Keratinocyte (primary cell): Measurements from ENCODE around the gene TWF1. TPM values are rescaled to one million over a fixed set of nuclear protein-coding genes. Genes with fewer than 3 reads are reported as not detected.

ENCODE experiments used
- DNase-seq: peaks from one replicate; pipeline ENCODE4 v3.0.0-alpha.2; 2011; ENCODE audit warnings: low read depth, missing footprints, low spot score
- FAIRE-seq: peaks from 2 replicates; lab custom pipeline; 2011; peaks lifted over from hg19 to GRCh38; lab: Jason Lieb, UNC
- H2AFZ ChIP-seq: 2 replicates; pipeline ENCODE4 v1.6.0; 2012; ENCODE audit warnings: low read length, control low read depth, inconsistent platforms; ENCODE audit not compliant: control insufficient read depth
- H3K27ac ChIP-seq: 2 replicates; pipeline ENCODE4 v1.5.1; 2011; ENCODE audit warnings: low read length; ENCODE audit not compliant: control insufficient read depth, insufficient read depth
- H3K27me3 ChIP-seq: 3 replicates; pipeline ENCODE4 v1.6.0; 2011; ENCODE audit warnings: low read length; ENCODE audit not compliant: control insufficient read depth, insufficient read depth; ENCODE audit errors: extremely low read depth
- H3K36me3 ChIP-seq, 2 experiments: 2 replicates in 1 of 2; 3 replicates in 1 of 2; pipeline ENCODE4 v1.5.1; 2011; ENCODE audit warnings: low read length in 2 of 2, mild to moderate bottlenecking in 1 of 2; ENCODE audit not compliant: control insufficient read depth in 2 of 2, insufficient read depth in 2 of 2; ENCODE audit errors: extremely low read depth in 1 of 2
- H3K4me1 ChIP-seq: 3 replicates; pipeline ENCODE4 v1.5.1; 2011; ENCODE audit warnings: low read length; ENCODE audit not compliant: control insufficient read depth, insufficient read depth; ENCODE audit errors: extremely low read depth
- H3K4me2 ChIP-seq: 3 replicates; pipeline ENCODE4 v1.6.0; 2011; ENCODE audit warnings: low read depth, low read length; ENCODE audit not compliant: control insufficient read depth, insufficient read depth; ENCODE audit errors: extremely low read depth
- H3K4me3 ChIP-seq, 3 experiments: fragments of 200-600 bp in 1 of 3; sonication (generic) in 1 of 3; 2 replicates in 2 of 3; 3 replicates in 1 of 3; pipeline ENCODE4 v1.5.1; 2011 to 2016; ENCODE audit warnings: low read length in 3 of 3, mild to moderate bottlenecking in 3 of 3, control low read depth in 2 of 3, inconsistent platforms in 1 of 3, low read depth in 1 of 3, mixed read lengths in 1 of 3, mixed run types in 1 of 3, moderate library complexity in 1 of 3; ENCODE audit not compliant: control insufficient read depth in 2 of 3, insufficient read depth in 2 of 3; ENCODE audit errors: extremely low read depth in 1 of 3
- H3K79me2 ChIP-seq: 2 replicates; pipeline ENCODE4 v1.6.0; 2012; ENCODE audit warnings: low read length; ENCODE audit not compliant: control insufficient read depth, insufficient read depth
- H3K9ac ChIP-seq: 3 replicates; pipeline ENCODE4 v1.6.0; 2011; ENCODE audit warnings: low read length; ENCODE audit not compliant: control insufficient read depth, insufficient read depth; ENCODE audit errors: extremely low read depth
- H3K9me1 ChIP-seq: 3 replicates; pipeline ENCODE4 v1.6.0; 2011; ENCODE audit warnings: low read length; ENCODE audit not compliant: control insufficient read depth, insufficient read depth; ENCODE audit errors: extremely low read depth
- H3K9me3 ChIP-seq: 2 replicates; pipeline ENCODE4 v1.5.1; 2012; ENCODE audit warnings: low read depth, low read length; ENCODE audit not compliant: control insufficient read depth
- H4K20me1 ChIP-seq: 3 replicates; pipeline ENCODE4 v1.6.0; 2011; ENCODE audit warnings: low read length; ENCODE audit not compliant: control insufficient read depth, insufficient read depth; ENCODE audit errors: extremely low read depth
- CTCF ChIP-seq, 3 experiments: IDR thresholded peaks in 1 of 3; conservative IDR thresholded peaks in 1 of 3; optimal IDR thresholded peaks in 1 of 3; 2 replicates in 2 of 3; 3 replicates in 1 of 3; pipeline versions ENCODE3 to v1.5.1; 2011; ENCODE audit warnings: low read length in 3 of 3, mild to moderate bottlenecking in 3 of 3, moderate library complexity in 2 of 3, control low read depth in 1 of 3, inconsistent platforms in 1 of 3; ENCODE audit not compliant: insufficient read depth in 2 of 3; ENCODE audit errors: extremely low read depth in 1 of 3
- EZH2 ChIP-seq: IDR thresholded peaks from one replicate; pipeline ENCODE4 v1.6.1; 2012; ENCODE audit warnings: inconsistent platforms, mild to moderate bottlenecking, low read length, moderate library complexity
- dilution Hi-C: fragments of 300-500 bp; cut with MboI; formaldehyde crosslinking; loops from one replicate; pipeline ENCODE4 v1.7.0; 2020; ENCODE audit warnings: low sequenced_read_pairs; ENCODE audit not compliant: extremely low pct_ligation_motif_present
- polyA plus RNA-seq, 5 experiments: library from polyadenylated mRNA; depleted of rRNA in 3 of 5; stranded (reverse) in 3 of 5; stranded (forward) in 1 of 5; unstranded in 1 of 5; fragments of >200 nt; gene quantifications; 1 replicate in 1 of 5; 2 replicates in 3 of 5; 3 replicates in 1 of 5; pipeline versions ENCODE4 v1.2.1 to v1.2.3, GENCODE V29; 2011 to 2012; ENCODE audit warnings: missing spikeins in 2 of 5, low read depth in 1 of 5, low replicate concordance in 1 of 5

Gene TWF1
- polyA plus RNA-seq, 1 donor (not counting 4 experiments of a cell fraction or from before 2014, with no cell fraction given): 167 TPM

- Histone ChIP-seq H3K9me1 (no peaks in the 10 kb centered on the region), H3K36me3 (no peaks in the 10 kb centered on the region), H3K4me1 (peaks cover 4% of the 10 kb centered on the region), H3K4me3 (peak within 1 kb of the TSS; percentile 72 to 84 (median 75)), H3K9ac (peak within 1 kb of the TSS; percentile 86), H2AFZ (peak within 1 kb of the TSS; percentile 92), H3K79me2 (peaks cover 4% of the 10 kb centered on the region), H3K27ac (peak within 1 kb of the TSS; percentile 68), H3K4me2 (peak within 1 kb of the TSS; percentile 77), H3K9me3 (no peaks in the 10 kb centered on the region), H3K27me3 (no peaks in the 10 kb centered on the region), H4K20me1 (no peaks in the 10 kb centered on the region)
- FAIRE-seq (no peak), DNase-seq (no peak)
- TF ChIP-seq EZH2 (no peak), CTCF (optimal IDR thresholded peaks at IDR 0.05 in 1 of 3, IDR thresholded peaks at IDR 0.05 in 1 of 3, conservative IDR thresholded peaks at IDR 0.05 in 1 of 3; ENCODE audit: extremely low read depth in 1 of 3, insufficient read depth in 2 of 3, low read length in 3 of 3) (no peak)
- dilution Hi-C loops: no loop called here
These were observed 29.7 kb upstream of the TWF1 start, which contains the start of gene TMEM117 for GRCh38 chr12:43835656-43836474. TSS of gene TMEM117 (plus strand) at chr12:43836081.

- TF ChIP-seq EZH2 (no peak), CTCF (optimal IDR thresholded peaks at IDR 0.05 in 1 of 3, IDR thresholded peaks at IDR 0.05 in 1 of 3, conservative IDR thresholded peaks at IDR 0.05 in 1 of 3; ENCODE audit: extremely low read depth in 1 of 3, insufficient read depth in 2 of 3, low read length in 3 of 3) (no peak)
- peak overlapping the region; percentile 77 for H3K4me2 ChIP-seq
- DNase-seq: no peak
- peak overlapping the region; percentile 8 for H2AFZ ChIP-seq
- H3K27me3 ChIP-seq: no peaks in the 10 kb centered on the region
- no peak for FAIRE-seq
- peaks cover 2% of the 10 kb centered on the region for H3K79me2 ChIP-seq
- H3K9ac ChIP-seq: peak overlapping the region; percentile 86
- no peak overlapping the region for H3K27ac ChIP-seq
- no peaks in the 10 kb centered on the region for H3K9me3 ChIP-seq
- H3K4me1 ChIP-seq: peaks cover 4% of the 10 kb centered on the region
- H3K4me3 ChIP-seq: peak overlapping the region; percentile 72 to 84 (median 75)
- no peaks in the 10 kb centered on the region for H4K20me1 ChIP-seq
- dilution Hi-C loops: no loop called here
- no peaks in the 10 kb centered on the region for H3K9me1 ChIP-seq
- no peaks in the 10 kb centered on the region for H3K36me3 ChIP-seq
These were observed 29.1 kb upstream of the TWF1 start for GRCh38 chr12:43835264-43835655.
